Stromal cell of bone marrow (primary cell): ENCODE results near the gene GBGT1.

Source experiments
- DNase-seq: peaks from one replicate; pipeline ENCODE4 v3.0.0-alpha.2; 2012; ENCODE audit warnings: low read depth

Gene GBGT1

DNA sequence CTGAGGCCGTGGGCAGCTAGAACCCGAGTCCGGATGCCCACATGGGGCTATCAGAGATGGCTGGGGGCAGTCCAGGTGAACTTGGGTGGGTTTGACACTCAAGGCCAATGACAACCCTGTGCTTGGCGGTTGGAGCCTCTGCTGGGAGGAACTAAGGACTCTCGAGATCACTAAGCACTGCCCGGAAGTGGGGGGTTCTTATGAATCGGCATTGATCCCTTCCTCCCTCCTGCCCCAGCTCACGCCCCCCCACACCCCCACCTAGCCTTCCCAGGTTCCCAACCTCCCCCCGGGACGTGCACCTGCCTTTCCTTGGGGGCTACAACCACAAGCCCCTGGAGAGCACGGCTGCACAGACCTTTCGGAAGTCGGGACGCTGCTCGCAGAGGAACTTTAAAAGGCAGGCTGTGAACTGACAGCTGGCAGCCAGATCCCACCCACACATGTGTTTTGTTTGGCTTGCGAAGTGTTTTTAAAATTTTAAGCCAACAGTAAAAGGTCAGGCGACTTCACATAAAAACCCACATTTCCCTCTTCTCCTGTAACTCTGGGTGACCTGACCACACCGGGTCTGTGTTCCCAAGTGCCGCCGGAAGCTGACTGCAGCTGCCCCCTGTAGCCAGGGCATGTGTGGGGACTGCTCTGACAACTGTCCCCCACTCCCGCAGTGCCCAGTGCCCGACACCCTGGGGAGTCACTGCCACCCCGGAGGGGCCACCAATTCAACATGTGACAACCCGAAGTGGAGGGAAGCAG, 37.6 kb downstream of the GBGT1 start:
- DNase-seq: peak; percentile 54

- no peak for DNase-seq
These were observed 38.8 kb downstream of the GBGT1 start for GRCh38 chr9:133124907-133125275.

- DNase-seq: no peak
These were observed 39.4 kb downstream of the GBGT1 start for GRCh38 chr9:133124123-133124906.

DNA sequence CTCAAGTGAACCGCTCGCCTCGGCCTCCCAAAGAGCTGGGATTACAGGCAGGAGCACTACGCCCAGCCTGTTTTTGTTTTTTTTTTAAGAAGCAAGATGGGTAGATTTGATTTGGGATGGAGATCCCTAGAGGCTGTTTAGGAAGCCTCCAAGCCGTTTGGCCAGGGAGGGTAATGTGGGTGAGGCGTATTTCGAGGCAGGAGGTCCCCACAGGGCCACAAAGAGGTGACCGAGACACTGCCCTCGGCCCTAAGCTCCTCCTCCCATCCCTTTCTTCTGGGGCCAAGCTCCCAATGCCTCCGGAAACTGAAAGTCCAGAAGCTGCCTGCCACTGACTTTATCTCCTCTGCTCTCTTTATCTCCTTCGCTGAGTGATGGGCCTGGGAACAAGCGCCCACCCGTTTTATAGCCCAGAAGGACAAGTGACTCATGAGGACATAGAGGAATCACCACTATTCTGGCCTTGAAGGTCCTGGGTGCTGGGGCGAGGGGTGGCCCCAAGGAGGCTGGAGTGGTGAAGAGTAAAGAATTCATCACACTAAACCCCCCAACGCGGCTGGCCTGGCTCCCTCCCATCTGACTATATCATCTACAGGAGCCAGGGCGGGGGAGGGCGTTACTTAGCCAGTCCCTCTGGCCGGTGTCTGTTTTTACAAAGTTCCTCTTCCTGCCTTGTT, 40.6 kb downstream of the GBGT1 start:
- DNase-seq: no peak

DNA sequence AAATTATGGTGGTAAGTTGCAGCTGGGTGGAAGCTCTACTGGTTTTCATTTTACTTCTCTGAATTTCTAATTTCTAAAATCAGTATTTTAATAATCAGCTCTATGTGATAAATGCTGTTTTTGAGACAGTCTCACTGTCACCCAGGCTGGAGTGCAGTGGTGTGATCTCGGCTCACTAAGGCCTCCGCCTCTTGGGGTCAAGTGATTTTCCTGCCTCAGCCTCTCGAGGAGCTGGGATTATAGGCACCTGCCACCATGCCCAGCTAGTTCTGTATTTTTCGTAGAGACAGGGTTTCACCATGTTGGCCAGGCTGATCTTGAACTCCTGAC, 41.1 kb downstream of the GBGT1 start:
- DNase-seq: no peak

DNA sequence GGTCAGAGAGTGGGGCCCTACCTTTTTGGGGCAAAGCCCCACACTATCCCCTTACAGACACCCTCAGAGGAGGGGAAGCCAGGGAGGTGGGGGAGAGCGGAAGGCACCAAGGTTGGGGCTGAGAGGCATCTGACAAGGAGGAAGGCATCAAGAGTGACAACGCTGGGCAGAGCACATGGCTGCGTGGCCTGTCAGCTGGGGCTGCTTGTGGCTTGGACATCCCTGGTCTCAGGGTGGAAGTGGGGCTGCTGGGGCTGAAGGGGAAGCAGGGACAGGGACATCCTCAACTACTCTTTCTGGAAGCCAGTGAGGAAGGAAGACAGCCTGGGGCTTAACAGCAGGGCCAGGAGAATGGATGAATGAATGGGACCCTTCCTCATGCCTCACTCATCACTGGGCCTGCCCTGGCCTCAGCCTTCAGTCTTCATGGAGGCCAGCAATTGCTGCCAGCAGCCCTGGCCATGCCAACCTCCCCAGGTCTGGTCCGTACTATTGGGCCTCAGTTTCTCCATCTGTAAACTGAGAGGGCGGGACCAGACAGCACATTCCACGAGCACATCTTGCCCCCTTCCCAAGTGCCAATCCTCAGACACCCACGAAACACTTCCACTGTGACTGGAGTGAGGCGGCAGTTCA, 41.7 kb downstream of the GBGT1 start:
- DNase-seq: no peak

GRCh38 chr9:133121198-133121914, 42.4 kb downstream of the GBGT1 start, which contains the start of gene RALGDS:
Gene RALGDS (minus strand): TSS chr9:133121240. CDS start chr9:133121154, 86 bp downstream.
- peak; percentile 70 for DNase-seq

DNA sequence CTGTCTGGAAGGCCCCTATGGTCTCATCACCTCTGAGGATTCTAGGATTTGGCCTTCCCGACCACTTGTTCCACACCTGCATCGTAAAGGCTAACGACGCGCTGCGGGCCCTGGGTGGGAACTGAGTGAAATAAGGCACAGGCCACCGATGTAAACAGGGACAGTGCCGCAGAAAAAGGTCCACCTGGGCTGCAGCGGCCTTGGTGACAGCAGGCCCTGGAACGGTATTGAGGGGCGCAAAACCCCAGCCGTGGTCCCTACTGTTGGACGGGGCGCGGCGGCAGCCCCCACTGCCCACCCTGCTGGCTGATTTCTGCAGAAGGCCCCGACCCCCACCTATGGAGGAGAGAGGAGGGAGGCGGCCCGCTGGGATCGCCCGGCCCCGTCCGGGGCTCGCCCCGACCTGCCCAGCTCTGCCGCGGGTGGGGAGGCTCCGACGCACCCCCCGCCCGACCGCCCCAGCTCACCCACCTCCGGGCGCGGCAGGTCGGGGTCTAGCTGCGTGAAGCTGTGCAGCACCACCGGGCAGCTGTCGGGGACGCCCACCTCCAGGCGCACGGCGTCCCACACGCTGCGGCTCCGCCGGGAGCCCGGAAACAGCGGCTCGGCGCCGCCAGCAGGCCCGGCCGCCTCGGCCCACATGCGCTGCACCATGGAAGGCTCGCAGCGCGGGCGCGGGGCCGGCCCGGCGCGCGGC, 43.1 kb downstream of the GBGT1 start:
- no peak for DNase-seq

GRCh38 chr9:133119846-133120500, 43.7 kb downstream of the GBGT1 start:
- no peak for DNase-seq

- no peak for DNase-seq
These were observed 44.4 kb downstream of the GBGT1 start for GRCh38 chr9:133119103-133119845.

DNA sequence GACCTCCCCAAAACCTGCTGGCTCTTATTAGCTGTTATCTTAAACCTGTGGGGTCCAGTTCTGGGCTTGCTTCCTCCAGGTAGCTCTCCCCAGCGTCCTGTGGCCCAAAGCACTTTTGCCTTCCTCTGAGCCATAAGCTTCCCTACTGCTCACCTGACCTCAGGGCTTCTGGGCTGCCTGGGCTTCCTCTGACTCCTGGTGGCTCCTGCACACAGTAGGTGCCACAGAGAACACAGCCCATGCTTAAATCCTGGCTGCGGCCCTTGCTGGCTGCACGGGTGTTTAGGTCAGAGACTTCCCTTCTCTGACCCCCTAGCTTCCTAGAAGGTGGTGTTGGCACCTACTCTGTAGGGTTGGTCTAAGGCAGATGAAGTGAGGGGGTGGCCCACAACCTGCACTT, 45.1 kb downstream of the GBGT1 start:
- DNase-seq: no peak

DNA sequence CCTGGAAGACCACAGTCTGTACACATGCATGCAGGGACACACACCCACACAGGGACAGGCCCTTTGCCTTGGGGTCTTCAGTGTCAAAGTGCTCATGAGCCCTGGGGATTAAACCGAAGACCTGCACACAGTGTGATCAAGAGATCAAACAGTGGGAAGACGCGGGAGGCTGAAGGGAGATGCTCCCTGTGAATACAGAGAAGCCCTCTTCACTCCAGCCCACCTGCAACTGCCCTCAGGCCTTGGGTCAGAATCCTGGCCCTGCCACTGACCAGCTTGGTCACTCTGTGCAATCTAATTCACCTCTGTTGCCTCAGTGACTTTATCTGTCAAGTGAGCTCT, 45.6 kb downstream of the GBGT1 start:
- DNase-seq: no peak

GRCh38 chr9:133117271-133118178, 46.2 kb downstream of the GBGT1 start:
- DNase-seq: no peak

DNA sequence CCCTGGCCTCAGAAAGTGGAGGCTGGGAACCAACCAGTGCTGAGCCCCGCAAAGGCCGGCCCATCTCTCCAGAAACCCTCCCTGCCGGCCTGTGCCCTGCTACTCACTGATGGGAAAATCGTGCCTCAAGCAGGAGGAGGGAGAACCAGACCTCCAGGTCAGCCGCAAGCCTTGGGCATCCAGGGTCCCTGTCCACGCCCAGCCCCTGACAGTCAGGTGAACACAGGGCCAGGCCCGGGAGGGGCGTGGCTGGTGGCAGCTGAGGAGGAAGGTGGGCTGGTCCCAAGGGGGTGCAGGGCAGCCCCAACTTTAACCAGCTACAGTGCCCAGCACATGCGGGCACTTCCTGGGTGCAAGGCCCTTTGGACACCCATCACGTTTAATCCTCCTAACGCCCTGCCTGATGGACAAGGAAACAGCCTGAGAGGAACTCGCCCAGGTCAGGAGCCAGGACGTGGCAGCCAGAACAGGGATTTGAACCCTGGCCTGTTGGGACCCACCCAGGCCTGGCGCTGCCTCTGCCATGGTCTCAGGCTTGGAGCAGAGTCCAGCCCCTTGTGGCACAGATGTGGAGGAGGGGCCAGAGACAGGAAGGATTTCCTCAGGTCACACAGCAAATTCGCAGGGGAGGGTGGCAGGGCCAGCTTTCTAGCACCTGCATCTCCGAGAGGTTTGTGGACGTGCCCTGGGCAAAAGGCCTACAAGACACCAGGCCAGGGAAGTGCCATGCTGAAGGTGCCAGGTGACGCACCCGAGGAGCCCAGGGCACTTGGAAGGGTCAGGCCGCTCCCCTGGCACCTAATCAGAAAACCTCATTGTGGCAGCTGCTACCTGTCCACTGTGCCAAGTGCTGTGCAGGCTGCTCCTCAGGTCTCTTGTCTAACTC, 47.1 kb downstream of the GBGT1 start:
- no peak for DNase-seq

DNA sequence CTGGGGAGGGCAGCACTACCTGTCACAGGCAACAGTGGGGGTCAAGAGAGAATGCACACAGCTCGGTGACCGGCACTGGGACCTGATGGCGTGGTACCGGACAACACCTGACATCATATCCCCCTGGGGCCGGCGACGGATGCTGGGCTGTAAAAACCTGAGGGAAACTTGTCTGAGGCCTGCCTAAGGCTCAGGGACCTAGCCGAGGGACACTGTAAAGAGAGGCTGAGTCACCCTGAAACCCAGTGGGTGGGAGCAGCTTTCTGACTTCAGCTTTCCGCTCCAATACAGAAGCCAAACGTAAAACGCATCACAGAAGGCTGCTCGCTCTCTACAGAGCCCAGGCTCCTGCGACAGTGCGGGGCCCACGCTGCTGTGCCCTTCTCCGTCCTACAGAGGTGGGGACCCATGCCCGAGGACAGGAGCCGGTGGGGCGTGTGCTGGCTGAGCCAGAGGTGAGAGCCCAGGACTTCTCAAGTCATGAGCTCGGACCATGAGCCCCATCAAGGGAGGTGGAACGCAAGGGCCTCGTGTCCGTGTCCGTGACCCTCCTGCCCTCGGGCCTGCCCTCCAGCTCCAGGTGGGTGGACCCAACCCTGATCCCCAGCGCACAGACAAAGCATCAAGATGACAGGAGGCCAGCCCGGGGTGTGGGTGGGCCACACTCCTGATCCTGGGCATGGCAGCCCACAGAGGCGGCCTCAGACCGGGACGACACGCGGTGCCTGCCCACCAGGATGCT, 47.9 kb downstream of the GBGT1 start:
- no peak for DNase-seq

GRCh38 chr9:133114886-133115603, 48.7 kb downstream of the GBGT1 start:
- DNase-seq: no peak
